ENCODE data around the gene C10orf90.

The C10orf90 gene

GRCh38 chr10:126592901-126593300, 77.6 kb downstream of the C10orf90 start:
- no peak for DNase-seq (ENCODE audit: low read depth in 1 of 2, low spot score in 1 of 2)
- TF ChIP-seq POLR2AphosphoS5 (IDR thresholded peaks at IDR 0.05; ENCODE audit: low read depth): no peak
- no peak for TF ChIP-seq GABPA (IDR thresholded peaks at IDR 0.05; ENCODE audit: low read depth)
- no peak for TF ChIP-seq SPI1 (IDR thresholded peaks at IDR 0.05; ENCODE audit: borderline replicate concordance, low read depth)
- TF ChIP-seq CTCF (IDR thresholded peaks at IDR 0.05; ENCODE audit: insufficient read depth, low read length): no peak
- no peak for TF ChIP-seq REST (IDR thresholded peaks at IDR 0.05; ENCODE audit: insufficient replicate concordance, low read depth)
- H3K27me3 ChIP-seq (ENCODE audit: insufficient read depth, poor library complexity, severe bottlenecking): peaks cover 6% of the 10 kb centered on the region
- no peak overlapping the region for H3K4me3 ChIP-seq (replicated peaks; ENCODE audit: insufficient read depth, low read length)
- H3K27ac ChIP-seq (replicated peaks): no peak overlapping the region

GRCh38 chr10:126588024-126588423, 82.5 kb downstream of the C10orf90 start:
- Histone ChIP-seq H3K4me3 (replicated peaks; ENCODE audit: insufficient read depth, low read length) (no peak overlapping the region), H3K27ac (replicated peaks) (no peak overlapping the region), H3K27me3 (ENCODE audit: insufficient read depth, poor library complexity, severe bottlenecking) (peaks cover 3% of the 10 kb centered on the region)
- TF ChIP-seq POLR2AphosphoS5 (IDR thresholded peaks at IDR 0.05; ENCODE audit: low read depth) (no peak), REST (IDR thresholded peaks at IDR 0.05; ENCODE audit: insufficient replicate concordance, low read depth) (no peak), SPI1 (IDR thresholded peaks at IDR 0.05; ENCODE audit: borderline replicate concordance, low read depth) (no peak), GABPA (IDR thresholded peaks at IDR 0.05; ENCODE audit: low read depth) (no peak), CTCF (IDR thresholded peaks at IDR 0.05; ENCODE audit: insufficient read depth, low read length) (no peak)
- no peak for DNase-seq (ENCODE audit: low read depth in 1 of 2, low spot score in 1 of 2)

- DNase-seq (ENCODE audit: low read depth in 1 of 2, low spot score in 1 of 2): no peak
- no peak for TF ChIP-seq SPI1 (IDR thresholded peaks at IDR 0.05; ENCODE audit: borderline replicate concordance, low read depth)
- TF ChIP-seq GABPA (IDR thresholded peaks at IDR 0.05; ENCODE audit: low read depth): no peak
- TF ChIP-seq POLR2AphosphoS5 (IDR thresholded peaks at IDR 0.05; ENCODE audit: low read depth): no peak
- TF ChIP-seq CTCF (IDR thresholded peaks at IDR 0.05; ENCODE audit: insufficient read depth, low read length): no peak
- no peak for TF ChIP-seq REST (IDR thresholded peaks at IDR 0.05; ENCODE audit: insufficient replicate concordance, low read depth)
- H3K27me3 ChIP-seq (ENCODE audit: insufficient read depth, poor library complexity, severe bottlenecking): peaks cover 3% of the 10 kb centered on the region
Measured at GRCh38 chr10:126586878-126587277, 83.6 kb downstream of the C10orf90 start.

More at GRCh38 chr10:126586878-126587277, 83.6 kb downstream of the C10orf90 start:
- H3K27ac ChIP-seq (replicated peaks): no peak overlapping the region
- no peak overlapping the region for H3K4me3 ChIP-seq (replicated peaks; ENCODE audit: insufficient read depth, low read length)

All from HL-60 (cell line).